ENCODE data around the gene DLEC1.

The DLEC1 gene

DNA sequence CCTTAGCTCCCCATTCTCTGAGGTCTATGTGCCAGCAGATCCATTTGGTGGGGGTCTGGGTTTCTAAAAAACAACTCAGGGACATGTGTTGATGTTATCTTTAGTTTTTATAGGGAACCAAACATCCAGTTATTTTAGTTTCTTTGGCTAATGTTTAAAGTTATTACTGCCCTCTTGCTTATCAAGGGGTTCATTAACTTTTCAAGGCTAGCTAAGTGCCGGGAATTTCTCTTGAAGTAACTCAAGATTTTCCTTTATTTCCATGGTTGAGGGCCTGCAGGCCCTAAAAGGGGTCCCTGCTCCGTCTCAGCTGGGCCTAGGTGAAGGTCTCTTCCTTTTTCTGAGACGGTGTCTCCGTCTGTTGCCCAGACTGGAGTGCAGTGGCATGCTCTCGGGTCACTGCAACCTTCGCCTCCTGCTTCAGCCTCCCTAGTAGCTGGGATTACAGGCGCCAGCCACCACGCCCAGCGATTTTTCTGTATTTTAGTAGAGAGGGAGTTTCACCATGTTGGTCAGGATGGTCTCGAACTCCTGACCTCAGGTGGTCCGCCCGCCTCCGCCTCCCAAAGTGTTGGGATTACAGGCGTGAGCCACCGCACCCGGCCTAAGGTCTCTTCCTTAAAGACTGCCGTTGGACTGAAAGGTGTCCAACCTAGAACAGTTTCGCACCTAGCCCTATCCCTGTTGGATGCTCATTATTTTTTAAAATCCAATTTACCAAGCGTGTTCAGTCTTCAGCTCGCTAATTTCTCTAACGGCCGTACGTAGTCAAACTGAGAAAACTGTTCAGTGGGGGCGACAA is 125.0 kb downstream of the DLEC1 start:
- no peaks in the 10 kb centered on the region for H3K9me3 ChIP-seq (ENCODE audit: insufficient read depth, low read depth, low read length)
- peaks cover 2% of the 10 kb centered on the region; the same call in 1 of the 2 replicates for H3F3A ChIP-seq (ENCODE audit: low read depth)
- peak overlapping the region; percentile 87 for H3K4me3 ChIP-seq (ENCODE audit: low read length, poor library complexity, severe bottlenecking)
- H3K9me2 ChIP-seq (replicated peaks; ENCODE audit: low read depth, low read length) = no peaks in the 10 kb centered on the region
- peak overlapping the region; percentile 85 for H2AFZ ChIP-seq (ENCODE audit: low read length)
- H3K4me2 ChIP-seq (ENCODE audit: low read depth, low read length, poor library complexity, severe bottlenecking) = peak overlapping the region; percentile 86
- no peak for TF ChIP-seq EZH2phosphoT487 (IDR thresholded peaks at IDR 0.05; ENCODE audit: borderline replicate concordance)
- TF ChIP-seq, protein P1, sequence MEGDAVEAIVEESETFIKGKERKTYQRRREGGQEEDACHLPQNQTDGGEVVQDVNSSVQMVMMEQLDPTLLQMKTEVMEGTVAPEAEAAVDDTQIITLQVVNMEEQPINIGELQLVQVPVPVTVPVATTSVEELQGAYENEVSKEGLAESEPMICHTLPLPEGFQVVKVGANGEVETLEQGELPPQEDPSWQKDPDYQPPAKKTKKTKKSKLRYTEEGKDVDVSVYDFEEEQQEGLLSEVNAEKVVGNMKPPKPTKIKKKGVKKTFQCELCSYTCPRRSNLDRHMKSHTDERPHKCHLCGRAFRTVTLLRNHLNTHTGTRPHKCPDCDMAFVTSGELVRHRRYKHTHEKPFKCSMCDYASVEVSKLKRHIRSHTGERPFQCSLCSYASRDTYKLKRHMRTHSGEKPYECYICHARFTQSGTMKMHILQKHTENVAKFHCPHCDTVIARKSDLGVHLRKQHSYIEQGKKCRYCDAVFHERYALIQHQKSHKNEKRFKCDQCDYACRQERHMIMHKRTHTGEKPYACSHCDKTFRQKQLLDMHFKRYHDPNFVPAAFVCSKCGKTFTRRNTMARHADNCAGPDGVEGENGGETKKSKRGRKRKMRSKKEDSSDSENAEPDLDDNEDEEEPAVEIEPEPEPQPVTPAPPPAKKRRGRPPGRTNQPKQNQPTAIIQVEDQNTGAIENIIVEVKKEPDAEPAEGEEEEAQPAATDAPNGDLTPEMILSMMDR (conservative IDR thresholded peaks at IDR 0.05; ENCODE audit: low read length) = peak; percentile 15; the same call in 1 of the 2 replicates
- H3K27me3 ChIP-seq (ENCODE audit: insufficient read depth, low read length, poor library complexity, severe bottlenecking) = no peaks in the 10 kb centered on the region
- H4K20me1 ChIP-seq (ENCODE audit: insufficient read depth, low read length, poor library complexity, severe bottlenecking) = peaks cover 27% of the 10 kb centered on the region
- H3K9ac ChIP-seq (ENCODE audit: low read depth, low read length, poor library complexity, severe bottlenecking) = peak overlapping the region; percentile 92
- no peaks in the 10 kb centered on the region for H3K36me3 ChIP-seq (ENCODE audit: insufficient read depth, low read length)
- H3K79me2 ChIP-seq (ENCODE audit: insufficient read depth, low read length) = peaks cover 48% of the 10 kb centered on the region
- H3K4me1 ChIP-seq (ENCODE audit: insufficient read depth, low read length, poor library complexity, severe bottlenecking) = peaks cover 38% of the 10 kb centered on the region

- Histone ChIP-seq H3K79me2 (ENCODE audit: insufficient read depth, low read length) (peaks cover 54% of the 10 kb centered on the region), H3K36me3 (ENCODE audit: insufficient read depth, low read length) (no peaks in the 10 kb centered on the region), H3K9me3 (ENCODE audit: insufficient read depth, low read depth, low read length) (no peaks in the 10 kb centered on the region), H2AFZ (ENCODE audit: low read length) (peak overlapping the region; percentile 85), H3K4me2 (ENCODE audit: low read depth, low read length, poor library complexity, severe bottlenecking) (peak overlapping the region; percentile 86), H3K4me1 (ENCODE audit: insufficient read depth, low read length, poor library complexity, severe bottlenecking) (peaks cover 43% of the 10 kb centered on the region), H3K4me3 (ENCODE audit: low read length, poor library complexity, severe bottlenecking) (peak overlapping the region; percentile 87), H3K9ac (ENCODE audit: low read depth, low read length, poor library complexity, severe bottlenecking) (peak overlapping the region; percentile 92), H4K20me1 (ENCODE audit: insufficient read depth, low read length, poor library complexity, severe bottlenecking) (peaks cover 32% of the 10 kb centered on the region), H3K9me2 (replicated peaks; ENCODE audit: low read depth, low read length) (no peaks in the 10 kb centered on the region), H3K27me3 (ENCODE audit: insufficient read depth, low read length, poor library complexity, severe bottlenecking) (no peaks in the 10 kb centered on the region), H3F3A (ENCODE audit: low read depth) (peaks cover 2% of the 10 kb centered on the region; the same call in 1 of the 2 replicates)
- TF ChIP-seq EZH2phosphoT487 (IDR thresholded peaks at IDR 0.05; ENCODE audit: borderline replicate concordance) = no peak
- TF ChIP-seq, protein P1 (conservative IDR thresholded peaks at IDR 0.05; ENCODE audit: low read length) = no peak
Measured at GRCh38 chr3:38164643-38164951, 125.6 kb downstream of the DLEC1 start.

DNA sequence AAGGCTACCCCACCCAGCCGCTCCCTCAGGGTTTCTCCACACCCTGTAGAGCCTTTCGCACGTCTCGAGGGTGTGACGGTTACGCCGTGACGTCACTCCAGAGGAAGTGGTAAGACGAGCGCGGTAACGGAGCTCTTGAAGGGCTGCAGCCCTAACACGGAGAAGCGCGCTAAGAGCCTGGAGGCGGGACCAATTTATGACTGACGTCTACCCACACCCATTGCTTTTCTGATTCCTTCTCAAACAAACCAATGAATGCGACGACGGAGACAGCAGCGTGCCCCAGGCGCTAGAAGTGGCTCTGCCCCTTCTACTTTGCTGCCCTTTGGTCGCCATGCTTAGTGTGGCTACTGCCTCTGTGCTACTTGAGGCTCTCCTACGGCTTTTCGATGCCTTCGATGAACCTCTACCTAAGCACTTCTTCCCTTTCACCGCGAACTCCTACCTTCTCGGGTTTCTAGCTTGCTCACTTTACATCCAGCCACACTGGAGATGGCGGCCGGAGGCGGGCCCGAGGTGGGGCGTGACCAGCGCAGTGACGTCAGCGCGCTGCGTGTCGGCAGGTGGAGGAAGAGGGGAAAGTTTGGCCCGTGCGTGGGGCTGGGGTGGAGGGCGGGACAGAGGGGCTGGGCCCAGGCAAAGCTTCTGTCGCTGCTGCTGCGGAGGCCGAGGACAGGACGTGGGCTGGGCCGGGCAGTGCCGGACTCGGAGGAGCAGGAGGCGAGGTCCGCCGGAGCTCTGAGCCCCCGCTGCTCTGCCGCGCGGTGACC is 126.1 kb downstream of the DLEC1 start, which contains the start of gene OXSR1:
TSS of gene OXSR1 (plus strand) at position 586 of the 770 bp plus-strand sequence. CDS start 340 bp downstream, outside the sequence.
- H3K79me2 ChIP-seq (ENCODE audit: insufficient read depth, low read length) = peaks cover 58% of the 10 kb centered on the region
- peaks cover 36% of the 10 kb centered on the region for H4K20me1 ChIP-seq (ENCODE audit: insufficient read depth, low read length, poor library complexity, severe bottlenecking)
- peaks cover 46% of the 10 kb centered on the region for H3K4me1 ChIP-seq (ENCODE audit: insufficient read depth, low read length, poor library complexity, severe bottlenecking)
- no peak for TF ChIP-seq EZH2phosphoT487 (IDR thresholded peaks at IDR 0.05; ENCODE audit: borderline replicate concordance)
- TF ChIP-seq, protein P1 (conservative IDR thresholded peaks at IDR 0.05; ENCODE audit: low read length) = no peak
- no peaks in the 10 kb centered on the region for H3K9me2 ChIP-seq (replicated peaks; ENCODE audit: low read depth, low read length)
- H3K9ac ChIP-seq (ENCODE audit: low read depth, low read length, poor library complexity, severe bottlenecking) = peak within 1 kb of the TSS; percentile 92
- peaks cover 2% of the 10 kb centered on the region; the same call in 1 of the 2 replicates for H3F3A ChIP-seq (ENCODE audit: low read depth)
- H3K36me3 ChIP-seq (ENCODE audit: insufficient read depth, low read length) = no peaks in the 10 kb centered on the region
- H3K27me3 ChIP-seq (ENCODE audit: insufficient read depth, low read length, poor library complexity, severe bottlenecking) = no peaks in the 10 kb centered on the region
- H2AFZ ChIP-seq (ENCODE audit: low read length) = peak within 1 kb of the TSS; percentile 85
- no peaks in the 10 kb centered on the region for H3K9me3 ChIP-seq (ENCODE audit: insufficient read depth, low read depth, low read length)
- peak within 1 kb of the TSS; percentile 87 for H3K4me3 ChIP-seq (ENCODE audit: low read length, poor library complexity, severe bottlenecking)
- peak within 1 kb of the TSS; percentile 98 for H3K4me2 ChIP-seq (ENCODE audit: low read depth, low read length, poor library complexity, severe bottlenecking)

All from Loucy (cell line).